Pulmonary artery endothelial cell (primary cell): ENCODE data around the gene C21orf58. TPM values are rescaled to one million over a fixed set of nuclear protein-coding genes. Genes with fewer than 3 reads are reported as not detected.
"Not testable (repeated sequence)": the region's sequence is repeated elsewhere in the genome, so short reads cannot be mapped to it uniquely, and the experiment has no call there.

Experiments used
- DNase-seq: peaks from one replicate; pipeline ENCODE4 v3.0.0-alpha.2; 2011; ENCODE audit warnings: low read depth, low spot score
- total RNA-seq: library from RNA; depleted of rRNA; stranded (reverse); fragments of >200 nt; gene quantifications from 2 replicates; pipeline ENCODE4 v1.2.3, GENCODE V29; 2014

The C21orf58 gene
- 4.1 and 6.9 TPM in 2 replicates for total RNA-seq

DNA sequence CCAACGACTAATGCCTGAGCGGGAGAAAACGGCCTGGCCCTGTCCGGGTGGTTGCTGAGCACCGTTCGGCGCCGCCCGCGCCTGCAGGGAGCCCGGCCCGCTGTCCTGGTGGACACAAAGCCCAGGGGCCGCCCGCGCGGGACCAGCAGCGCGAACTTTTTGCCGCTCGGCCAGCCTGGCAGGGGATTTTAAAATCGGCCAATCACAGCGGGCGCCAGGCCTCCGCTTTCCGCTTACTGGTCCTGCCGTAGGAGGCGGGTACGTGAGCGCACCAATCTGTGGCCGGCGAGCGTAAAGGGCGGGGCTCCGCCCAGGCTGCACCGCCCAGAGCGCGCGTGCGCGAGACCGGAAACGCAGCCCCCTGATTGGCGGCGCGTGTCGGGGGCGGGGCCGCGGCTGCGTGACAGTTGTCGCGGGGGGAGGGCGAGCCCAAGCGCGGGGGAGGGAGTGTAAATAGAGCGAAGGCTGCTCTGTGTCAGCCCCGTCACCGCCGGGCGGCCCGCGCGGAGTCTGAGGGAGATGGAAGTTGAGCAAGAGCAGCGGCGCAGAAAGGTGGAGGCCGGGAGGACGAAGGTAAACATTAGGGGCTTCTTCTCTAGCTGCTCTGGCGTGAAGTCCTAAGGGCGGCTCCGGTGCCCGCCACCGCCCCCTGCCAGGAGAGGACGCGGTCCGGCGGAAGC lies at the start of gene C21orf58, which contains the start of gene PCNT:
Gene C21orf58 (minus strand): TSS at position 161 of the 680 bp plus-strand sequence. CDS start 1,132 bp downstream, outside the sequence.
Gene PCNT (plus strand): TSS at position 447 of the 680 bp plus-strand sequence. CDS start 73 bp downstream, at position 520.
- peak; percentile 90 for DNase-seq

DNA sequence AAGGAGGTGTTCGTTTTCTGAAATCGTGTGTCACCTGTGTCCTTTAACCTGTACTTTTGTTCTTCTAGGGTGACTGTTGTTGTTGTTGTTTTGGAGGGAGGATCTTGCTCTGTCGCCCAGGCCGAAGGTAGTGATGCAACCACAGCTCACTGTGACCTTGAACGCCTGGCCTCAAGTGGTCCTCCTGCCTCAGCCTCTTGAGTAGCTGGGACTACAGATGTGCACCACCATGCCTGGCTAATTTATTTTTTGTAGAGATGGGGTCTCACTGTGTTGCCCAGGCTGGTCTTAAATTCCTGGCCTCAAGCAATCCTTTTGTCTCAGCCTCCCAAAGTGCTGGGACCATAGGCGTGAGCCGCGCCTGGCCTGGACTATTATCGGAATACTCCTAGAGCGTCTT lies 49.3 kb upstream of the C21orf58 start:
- not testable (repeated sequence) for DNase-seq

DNA sequence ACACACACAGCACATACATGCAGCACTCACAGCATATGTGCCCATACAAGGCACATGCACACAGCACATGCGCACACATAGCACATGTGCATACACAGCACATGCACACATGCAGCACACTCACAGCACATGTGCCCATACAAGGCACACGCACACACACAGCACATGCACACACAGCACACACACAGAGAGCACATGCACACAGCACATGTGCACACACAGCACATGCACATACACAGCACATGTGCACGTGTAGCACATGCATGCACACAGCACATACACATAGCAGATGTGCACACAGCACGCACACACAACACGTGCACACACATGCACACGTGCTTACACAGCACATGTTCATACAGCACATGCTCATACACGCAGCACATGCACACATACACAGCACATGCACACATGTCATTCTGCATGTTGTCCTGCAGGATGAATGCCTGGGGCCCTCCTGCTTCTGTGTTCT lies 48.4 kb upstream of the C21orf58 start:
- DNase-seq = no peak

DNA sequence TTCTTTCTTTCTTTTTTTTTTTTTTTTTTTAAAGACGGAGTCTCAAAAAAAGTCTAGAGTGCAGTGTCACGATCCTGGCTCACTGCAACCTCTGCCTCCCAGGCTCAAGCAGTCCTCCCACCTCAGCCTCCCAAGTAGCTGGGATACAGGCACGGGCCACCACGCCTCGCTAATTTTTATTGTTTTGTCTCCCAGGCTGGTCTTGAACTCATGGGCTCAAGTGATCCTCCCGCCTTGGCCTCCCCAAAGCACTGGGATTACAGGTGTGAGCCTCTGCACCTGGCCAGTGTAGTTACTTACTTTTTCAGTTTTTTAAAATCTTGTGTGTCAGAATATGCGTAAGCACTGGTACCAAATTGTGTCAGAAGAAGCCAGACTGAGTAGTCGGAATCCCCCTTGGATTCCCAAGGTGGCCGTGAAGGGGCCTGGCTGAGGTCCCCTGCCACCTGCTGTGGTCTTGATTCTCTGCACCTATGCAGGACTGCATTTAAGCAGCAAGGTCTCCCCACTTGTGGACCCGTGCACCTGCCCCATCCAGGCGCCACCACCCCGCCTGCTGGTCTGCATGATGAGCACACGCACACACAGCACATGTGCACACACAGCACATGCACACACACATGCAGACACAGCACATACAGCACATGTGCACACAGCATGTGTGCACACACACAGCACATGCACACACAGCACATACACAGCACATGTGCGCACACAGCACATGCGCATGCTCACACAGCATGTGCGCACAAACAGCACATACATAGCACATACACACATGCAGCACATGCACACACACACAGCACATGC lies 47.7 kb upstream of the C21orf58 start:
- no peak for DNase-seq

DNA sequence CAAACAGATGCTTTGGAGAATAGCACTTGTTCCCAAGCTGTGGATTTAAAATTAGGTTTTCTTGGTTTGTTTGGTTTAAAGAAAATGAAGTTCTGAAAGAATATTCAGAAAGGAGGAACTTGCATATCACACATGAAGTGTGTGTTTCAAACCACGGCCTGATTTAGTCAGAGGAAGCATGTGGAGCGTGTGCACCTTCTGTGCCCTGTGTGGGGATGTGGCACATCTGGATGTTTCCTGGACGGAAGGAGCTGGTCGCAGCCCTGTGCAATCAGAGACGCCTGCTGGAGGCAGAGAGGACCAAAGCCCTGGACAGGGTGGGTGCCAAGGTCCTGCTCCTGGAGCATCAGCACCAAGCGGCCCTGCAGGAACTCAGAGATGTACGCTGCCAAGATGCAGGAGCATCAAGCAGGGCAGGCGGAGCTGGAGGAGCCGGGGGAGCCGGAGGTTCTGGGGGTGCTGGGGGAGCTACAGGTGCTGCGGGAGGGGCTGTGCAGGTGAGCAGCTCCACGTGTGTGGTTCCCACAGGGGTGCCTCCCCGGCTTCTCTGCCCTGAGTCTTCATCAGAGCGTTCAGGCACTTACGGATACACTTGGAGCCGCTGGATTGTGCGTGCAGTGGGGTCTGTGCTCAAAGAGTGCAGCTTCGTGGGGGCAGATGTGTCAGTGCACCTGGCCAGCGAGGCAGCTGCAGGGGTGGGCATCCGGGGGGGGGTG lies 46.0 kb upstream of the C21orf58 start:
- DNase-seq = no peak

DNA sequence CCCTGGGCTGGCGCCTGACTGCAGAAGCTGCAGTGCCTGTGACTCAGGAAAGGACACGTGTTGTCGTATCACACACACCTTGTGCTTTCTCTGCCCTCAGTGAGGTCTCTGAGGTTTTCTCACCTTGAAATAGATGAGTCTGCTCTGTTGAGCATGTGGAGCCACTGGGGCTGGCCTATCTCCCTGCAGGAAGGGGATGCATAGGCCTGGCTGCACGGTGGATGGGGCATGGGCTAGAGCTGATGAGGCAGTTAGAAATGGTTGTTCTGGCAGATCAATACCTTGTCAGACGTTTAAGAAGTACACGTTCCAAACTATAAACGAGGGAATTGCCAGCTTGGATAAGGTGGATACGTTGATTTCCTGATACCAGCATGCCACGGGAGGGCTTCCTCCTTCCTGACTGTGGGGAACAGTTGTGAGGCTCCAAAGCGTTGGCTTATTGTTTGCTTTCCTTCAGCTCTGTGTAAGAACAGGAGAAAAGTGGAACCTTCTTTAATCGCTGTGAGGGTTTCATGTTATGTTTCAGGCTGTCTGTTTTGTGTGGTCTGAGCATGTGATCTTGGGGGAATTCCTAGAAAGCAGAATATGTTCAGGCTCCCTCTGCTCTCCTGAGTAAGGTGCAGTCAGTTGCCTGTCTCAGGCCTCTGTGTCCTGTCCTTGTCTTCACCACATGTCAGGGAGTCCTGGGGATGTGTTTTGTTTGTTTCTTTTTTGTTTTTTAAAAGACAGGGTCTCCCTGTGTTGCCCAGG lies 45.0 kb upstream of the C21orf58 start:
- DNase-seq = no peak

DNA sequence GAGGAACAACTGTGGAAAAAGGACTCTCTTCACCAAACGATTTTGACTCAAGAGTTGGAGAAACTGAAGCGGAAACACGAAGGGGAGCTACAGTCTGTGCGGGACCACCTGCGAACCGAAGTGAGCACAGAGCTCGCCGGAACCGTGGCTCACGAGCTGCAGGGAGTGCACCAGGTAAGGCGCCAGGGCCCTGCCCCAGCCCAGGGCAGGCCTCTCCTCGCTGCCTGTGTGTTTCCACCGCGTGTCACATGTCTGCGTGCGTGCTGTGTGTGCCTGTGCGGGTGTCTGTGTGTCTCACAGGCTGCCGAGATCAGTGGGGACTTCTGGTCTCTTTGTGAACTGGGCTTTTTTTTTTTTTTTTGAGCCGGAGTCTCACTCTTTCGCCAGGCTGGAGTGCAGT lies 43.3 kb upstream of the C21orf58 start:
- DNase-seq = no peak

DNA sequence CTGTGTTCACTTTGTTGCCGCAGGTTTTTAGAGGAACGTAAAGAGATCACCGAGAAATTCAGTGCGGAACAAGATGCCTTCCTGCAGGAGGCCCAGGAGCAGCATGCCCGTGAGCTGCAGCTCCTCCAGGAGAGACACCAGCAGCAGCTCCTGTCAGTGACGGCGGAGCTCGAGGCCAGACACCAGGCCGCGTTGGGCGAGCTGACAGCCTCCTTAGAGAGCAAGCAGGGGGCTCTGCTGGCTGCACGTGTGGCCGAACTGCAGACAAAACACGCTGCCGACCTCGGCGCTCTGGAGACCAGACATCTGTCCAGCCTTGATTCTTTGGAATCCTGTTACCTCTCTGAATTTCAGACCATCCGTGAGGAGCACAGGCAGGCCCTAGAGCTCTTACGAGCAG lies 42.9 kb upstream of the C21orf58 start:
- DNase-seq = no peak

DNA sequence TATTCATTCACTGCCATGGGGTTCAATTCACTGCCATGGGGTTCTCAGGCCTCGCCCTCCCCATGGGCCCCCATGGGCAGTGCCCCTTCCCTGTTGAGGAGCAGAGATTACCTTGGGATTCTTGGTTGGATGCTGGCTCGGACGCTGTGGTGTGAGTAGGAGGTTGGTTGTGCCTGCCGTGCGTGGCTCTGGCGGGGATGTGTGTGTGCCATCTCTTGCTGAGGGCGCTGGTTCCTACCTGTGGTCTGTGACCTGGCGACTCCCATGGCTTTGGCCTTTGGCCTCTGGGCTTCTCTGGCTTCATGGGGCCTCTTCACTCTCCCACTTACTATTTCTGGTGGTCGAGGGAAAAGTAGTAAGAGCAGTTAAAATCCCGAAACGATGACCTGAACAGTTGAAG lies 42.4 kb upstream of the C21orf58 start:
- DNase-seq = no peak

DNA sequence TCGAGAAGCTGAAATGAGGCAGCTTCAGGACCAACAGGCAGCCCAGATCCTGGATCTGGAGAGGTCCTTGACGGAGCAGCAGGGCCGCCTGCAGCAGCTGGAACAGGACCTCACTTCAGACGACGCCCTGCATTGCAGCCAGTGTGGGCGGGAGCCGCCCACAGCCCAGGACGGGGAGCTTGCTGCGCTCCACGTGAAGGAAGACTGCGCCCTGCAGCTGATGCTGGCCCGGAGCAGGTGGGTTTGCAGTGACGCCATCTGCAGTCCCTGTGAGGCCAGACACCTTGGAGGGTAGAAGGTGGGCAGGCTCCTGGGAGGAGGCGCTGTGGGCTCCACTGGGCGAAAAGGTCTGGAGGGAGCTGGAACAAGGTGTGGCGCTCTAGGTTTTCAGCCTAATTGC lies 40.0 kb upstream of the C21orf58 start:
- no peak for DNase-seq

DNA sequence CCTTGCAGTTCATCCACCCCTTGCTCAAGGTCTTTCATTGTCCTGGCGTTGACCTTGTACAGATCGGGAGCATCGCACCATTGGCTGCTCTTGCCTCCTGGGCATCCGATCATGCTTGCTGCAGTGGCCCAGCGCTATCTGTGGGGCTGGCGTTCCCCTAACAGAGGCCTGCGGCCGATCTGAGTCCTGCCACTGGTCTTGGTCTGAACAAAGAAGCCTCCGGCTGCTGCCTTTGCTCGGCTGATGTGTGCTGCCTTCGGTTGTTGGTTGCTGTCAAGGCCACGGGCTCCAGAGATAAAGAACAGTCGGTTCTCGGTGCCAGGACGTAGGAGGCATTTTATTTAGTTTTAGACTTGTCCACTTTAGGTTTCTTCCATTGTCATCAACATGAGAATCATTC lies 39.3 kb upstream of the C21orf58 start:
- DNase-seq = no peak

DNA sequence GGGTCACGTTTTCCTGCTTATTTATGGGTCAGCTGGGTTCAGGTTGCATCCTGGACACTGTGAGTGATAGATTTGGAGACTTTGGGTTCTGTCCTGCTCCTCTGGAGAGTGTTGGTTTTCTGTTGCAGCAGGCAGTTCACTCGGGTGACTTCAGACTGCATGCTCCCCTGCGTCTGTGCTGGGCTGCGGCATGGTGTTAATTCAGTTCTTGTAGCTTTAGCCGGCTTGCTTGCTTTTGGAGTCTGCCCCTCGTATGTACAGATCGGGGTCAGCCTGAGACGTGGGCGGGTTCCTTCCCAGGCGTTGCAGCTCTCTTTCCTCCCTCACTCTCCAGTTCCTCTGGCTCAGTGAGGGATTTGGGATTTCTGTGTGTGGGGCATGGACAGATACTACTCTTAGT lies 38.3 kb upstream of the C21orf58 start:
- DNase-seq = no peak

DNA sequence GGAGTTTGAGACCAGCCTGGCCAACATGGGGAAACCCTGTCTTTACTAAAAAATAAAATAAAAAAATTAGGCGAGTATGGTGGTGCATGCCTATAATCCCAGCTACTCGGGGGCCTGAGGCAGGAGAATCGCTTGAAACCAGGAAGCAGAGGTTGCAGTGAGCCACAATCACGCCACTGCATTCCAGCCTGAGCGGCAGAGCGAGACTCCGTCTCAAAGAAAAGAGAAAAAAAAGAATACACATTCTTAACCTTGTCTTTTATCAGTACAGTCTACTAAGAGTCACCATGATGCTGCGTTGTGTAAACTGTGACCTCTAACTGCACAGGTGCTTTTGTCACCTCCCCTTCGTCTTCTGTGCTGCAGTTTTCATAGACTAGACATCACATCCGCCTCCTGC lies 37.5 kb upstream of the C21orf58 start:
- no peak for DNase-seq

DNA sequence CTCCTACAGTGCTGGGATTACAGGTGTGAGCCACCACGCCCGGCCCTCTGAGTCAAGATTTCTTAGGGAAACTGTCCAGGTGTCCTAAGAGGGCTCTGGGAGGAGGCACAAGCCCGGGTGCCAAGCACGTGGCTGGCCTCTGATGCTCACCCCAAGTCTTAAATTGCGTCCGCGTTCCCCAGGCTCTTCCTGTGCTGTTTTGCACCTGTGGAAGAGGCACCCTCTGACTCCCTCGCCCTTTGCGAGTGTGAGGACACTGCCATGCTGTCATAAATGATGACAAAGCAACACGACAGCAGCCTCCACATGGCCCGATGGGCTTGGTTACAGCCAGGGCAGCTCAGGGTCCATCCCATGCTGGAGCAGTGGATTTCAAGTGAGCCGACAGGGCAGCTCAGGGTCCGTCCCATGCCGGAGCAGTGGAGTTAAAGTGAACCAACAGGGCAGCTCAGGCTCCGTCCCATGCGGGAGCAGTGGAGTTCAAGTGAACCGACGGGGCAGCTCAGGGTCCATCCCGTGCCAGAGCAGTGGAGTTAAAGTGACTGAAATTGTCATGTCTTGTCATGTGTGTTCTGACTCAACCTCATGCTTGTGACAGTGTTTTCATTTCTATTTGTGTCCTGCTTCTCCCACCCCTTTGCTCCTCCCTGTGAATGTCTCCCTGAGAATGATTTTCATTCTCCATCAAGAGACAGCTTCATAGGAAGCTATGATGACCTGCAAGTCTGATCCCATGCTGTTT lies 34.2 kb upstream of the C21orf58 start:
- no peak for DNase-seq

DNA sequence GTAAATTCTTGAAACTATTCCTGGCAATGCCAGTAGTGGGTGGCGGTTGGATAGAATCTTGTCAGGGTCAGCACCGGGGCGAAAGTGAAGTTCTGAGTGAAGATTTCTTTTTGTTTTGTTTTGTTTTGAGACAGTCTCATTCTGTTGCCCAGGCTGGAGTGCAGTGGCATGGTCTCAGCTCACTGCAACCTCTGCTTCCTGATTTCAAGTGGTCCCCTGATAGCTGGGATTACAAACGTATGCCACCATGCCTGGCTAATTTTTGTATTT lies 33.6 kb upstream of the C21orf58 start:
- DNase-seq = no peak

DNA sequence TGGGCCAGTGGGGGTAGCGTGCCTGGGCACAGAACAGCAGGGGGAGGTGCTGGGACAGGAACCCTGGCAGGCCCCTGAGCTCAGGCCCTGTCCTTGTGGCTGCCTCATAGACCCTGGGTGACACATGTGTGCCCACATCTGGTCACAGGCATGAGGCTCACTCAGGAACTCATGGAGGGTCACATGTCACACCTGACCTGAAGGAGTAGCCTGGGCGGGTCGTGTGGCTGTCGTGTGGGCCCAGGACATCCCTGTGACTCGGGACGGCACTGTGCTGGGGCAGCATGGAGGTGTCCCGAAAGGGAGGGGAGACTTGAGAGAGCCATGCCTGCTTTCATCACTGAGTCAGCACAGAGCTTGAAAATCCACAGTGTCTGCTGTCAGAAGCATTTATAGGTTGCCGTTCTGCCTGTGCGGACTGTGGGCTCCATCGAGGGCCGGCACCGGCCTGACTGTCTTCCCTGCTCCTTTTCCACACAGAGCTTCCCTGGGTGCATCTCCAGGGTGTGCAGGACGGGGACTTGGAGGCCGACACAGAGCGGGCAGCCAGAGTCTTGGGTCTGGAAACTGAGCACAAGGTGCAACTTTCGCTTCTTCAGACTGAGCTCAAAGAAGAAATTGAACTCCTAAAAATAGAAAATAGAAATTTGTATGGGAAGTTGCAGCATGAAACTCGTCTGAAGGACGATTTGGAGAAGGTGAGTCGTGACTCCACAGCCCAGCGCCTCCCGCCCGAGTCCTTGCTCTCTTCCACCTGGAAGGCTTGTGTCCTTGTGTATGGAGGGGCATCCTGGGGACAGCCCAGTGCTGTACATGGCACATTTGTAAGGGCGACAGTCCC lies 33.0 kb upstream of the C21orf58 start:
- DNase-seq = no peak

DNA sequence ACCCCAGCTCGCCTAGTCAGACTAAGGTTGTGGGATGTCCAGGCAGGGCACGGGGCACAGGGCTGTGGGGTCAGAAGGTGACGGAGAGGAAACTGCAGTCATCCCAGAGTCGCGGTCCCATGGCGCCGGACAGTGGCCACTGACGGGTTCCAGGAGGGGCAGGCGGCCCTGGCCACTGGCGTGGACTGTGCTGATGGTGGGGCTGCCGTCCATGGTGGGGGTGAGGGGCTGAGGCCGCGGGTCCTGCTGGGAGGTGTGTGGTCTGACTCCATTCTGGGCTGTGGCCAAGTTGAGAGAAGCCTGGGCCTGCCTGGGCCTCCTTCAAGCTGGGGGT lies 32.3 kb upstream of the C21orf58 start:
- no peak for DNase-seq

DNA sequence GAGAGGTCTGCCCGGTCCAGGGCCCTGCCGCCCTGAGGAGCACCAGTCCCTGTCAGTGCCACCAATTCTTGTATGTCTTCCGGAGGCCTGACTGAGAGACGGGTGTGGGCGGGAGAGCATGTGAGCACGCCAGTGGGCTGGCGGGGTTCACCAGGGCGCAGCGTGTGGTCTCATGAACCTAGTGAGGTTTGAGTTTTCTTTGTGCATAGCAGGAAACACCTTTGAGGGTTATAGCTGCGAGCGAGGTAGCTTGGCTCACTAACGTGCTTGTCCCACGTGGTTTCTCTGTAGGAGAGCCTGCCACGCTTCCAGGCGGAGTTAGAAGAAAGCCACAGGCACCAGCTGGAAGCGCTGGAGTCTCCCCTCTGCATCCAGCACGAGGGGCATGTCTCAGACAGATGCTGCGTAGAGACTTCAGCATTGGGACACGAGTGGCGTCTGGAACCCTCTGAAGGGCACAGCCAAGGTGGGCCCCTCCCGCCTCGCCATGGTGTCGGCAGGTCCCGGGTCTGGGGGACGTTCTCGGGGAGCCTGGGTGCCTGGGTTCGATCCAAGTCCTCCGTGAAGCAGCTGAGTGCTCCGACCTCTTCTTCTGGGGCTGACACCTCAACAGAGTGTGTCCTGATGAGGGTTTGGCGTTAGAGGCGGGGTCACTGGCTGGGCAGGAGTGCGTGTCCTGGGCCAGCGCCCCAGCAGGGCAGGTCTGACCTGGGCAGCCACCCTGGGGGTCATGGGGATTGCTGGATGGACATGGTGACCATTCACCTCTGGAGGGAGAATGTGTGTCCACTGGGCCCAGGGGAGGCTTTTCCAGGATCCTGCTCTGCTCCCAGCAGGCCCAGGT lies 31.7 kb upstream of the C21orf58 start:
- DNase-seq = no peak

DNA sequence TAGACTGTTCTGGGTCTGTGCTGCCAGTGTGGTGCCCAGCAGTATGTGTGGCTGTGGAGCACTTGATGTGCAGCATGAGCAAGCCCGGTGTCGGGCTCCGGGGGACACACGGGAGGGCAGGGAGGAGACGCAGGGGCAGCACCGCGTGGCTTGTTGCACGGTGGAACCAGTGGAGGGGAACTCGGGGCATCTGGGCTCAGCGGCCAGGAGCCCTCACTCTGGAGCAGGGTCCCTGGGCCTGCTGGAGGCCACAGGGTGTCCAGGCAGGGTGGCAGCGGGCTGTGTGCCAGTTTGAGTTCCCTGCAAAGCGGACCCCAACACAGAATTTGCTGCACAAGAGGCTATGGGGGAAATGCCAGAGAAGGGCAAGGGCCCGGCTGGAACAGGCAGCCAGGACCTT lies 30.8 kb upstream of the C21orf58 start:
- DNase-seq = no peak
